Measurements from ENCODE around the gene ATP4B.

DNA sequence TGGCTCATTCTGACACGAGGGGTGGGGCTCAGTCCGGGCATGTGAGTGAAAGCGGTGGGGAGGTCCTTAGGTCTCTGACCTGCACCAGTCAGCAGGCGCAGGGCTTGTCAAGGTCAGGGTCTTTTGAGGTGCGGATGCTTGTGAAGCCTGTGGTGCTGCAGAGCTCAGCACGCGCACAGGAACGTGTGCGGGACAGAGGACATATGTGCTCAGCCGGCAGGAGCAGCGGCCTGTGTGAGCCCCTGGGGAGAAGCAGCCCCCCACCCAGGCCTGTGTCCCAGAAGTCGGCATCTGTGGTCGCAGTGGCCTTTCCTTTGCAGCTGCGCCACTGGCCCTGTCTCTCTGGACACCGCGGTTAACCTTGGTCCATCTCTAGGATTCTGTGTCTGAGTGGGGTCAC, 30.9 kb downstream of the ATP4B start:
- TF ChIP-seq POLR2AphosphoS5 (IDR thresholded peaks at IDR 0.05; ENCODE audit: low read depth, low read length), result no peak
- TF ChIP-seq, protein P1, sequence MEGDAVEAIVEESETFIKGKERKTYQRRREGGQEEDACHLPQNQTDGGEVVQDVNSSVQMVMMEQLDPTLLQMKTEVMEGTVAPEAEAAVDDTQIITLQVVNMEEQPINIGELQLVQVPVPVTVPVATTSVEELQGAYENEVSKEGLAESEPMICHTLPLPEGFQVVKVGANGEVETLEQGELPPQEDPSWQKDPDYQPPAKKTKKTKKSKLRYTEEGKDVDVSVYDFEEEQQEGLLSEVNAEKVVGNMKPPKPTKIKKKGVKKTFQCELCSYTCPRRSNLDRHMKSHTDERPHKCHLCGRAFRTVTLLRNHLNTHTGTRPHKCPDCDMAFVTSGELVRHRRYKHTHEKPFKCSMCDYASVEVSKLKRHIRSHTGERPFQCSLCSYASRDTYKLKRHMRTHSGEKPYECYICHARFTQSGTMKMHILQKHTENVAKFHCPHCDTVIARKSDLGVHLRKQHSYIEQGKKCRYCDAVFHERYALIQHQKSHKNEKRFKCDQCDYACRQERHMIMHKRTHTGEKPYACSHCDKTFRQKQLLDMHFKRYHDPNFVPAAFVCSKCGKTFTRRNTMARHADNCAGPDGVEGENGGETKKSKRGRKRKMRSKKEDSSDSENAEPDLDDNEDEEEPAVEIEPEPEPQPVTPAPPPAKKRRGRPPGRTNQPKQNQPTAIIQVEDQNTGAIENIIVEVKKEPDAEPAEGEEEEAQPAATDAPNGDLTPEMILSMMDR (IDR thresholded peaks at IDR 0.05), result no peak
- no peak for TF ChIP-seq SIN3A (IDR thresholded peaks at IDR 0.05; ENCODE audit: borderline replicate concordance, insufficient read depth, low read depth, low read length)
- TF ChIP-seq TCF7L2 (IDR thresholded peaks at IDR 0.05; ENCODE audit: low read depth, low read length), result no peak
- no peak for TF ChIP-seq REST (IDR thresholded peaks at IDR 0.05; ENCODE audit: insufficient read depth in 1 of 2, low read depth in 2 of 2, low read length in 1 of 2)
